GM12865 (cell line): Measurements from ENCODE around the gene NR2E3.
"Not testable (repeated sequence)": the region's sequence is repeated elsewhere in the genome, so short reads cannot be mapped to it uniquely, and the experiment has no call there.

Source experiments
- DNase-seq: peaks from one replicate; pipeline ENCODE4 v3.0.0; 2010; ENCODE audit warnings: low read depth
- H3K4me3 ChIP-seq: 2 replicates; pipeline ENCODE4 v1.5.1; 2011; ENCODE audit warnings: mild to moderate bottlenecking, low read depth, low read length, control low read depth
- CTCF ChIP-seq: IDR thresholded peaks from 2 replicates; pipeline ENCODE4 v1.5.1; 2011; ENCODE audit warnings: low read length, control low read depth, low read depth, inconsistent platforms; ENCODE audit not compliant: insufficient read depth; ENCODE audit errors: missing control alignments

Gene NR2E3

GRCh38 chr15:71826196-71826595 is 15.8 kb downstream of the NR2E3 start:
- H3K4me3 ChIP-seq, result no peak overlapping the region
- no peak for DNase-seq
- TF ChIP-seq CTCF, result no peak

- no peak for TF ChIP-seq CTCF
- no peak for DNase-seq
Measured at GRCh38 chr15:71830981-71831380, 20.6 kb downstream of the NR2E3 start.

GRCh38 chr15:71841563-71841962 is 31.2 kb downstream of the NR2E3 start:
- no peak for DNase-seq
- TF ChIP-seq CTCF, result no peak
- no peak overlapping the region for H3K4me3 ChIP-seq

More at GRCh38 chr15:71830981-71831380, 20.6 kb downstream of the NR2E3 start:
- no peak overlapping the region for H3K4me3 ChIP-seq

- DNase-seq, result no peak
- no peak for TF ChIP-seq CTCF
- H3K4me3 ChIP-seq, result no peak overlapping the region
Measured at GRCh38 chr15:71844916-71845315, 34.6 kb downstream of the NR2E3 start.

GRCh38 chr15:71853543-71853942 is 43.2 kb downstream of the NR2E3 start:
- no peak overlapping the region for H3K4me3 ChIP-seq
- TF ChIP-seq CTCF, result no peak
- peak; percentile 4 for DNase-seq

- not testable (repeated sequence) for H3K4me3 ChIP-seq, DNase-seq
Measured at GRCh38 chr15:71858232-71858631, 47.9 kb downstream of the NR2E3 start.
